ENCODE results near the gene B4GALNT3. TPM values are rescaled to one million over a fixed set of nuclear protein-coding genes. Genes with fewer than 3 reads are reported as not detected.

Gene B4GALNT3
- total and polyA plus RNA-seq, 2 of the 13 experiments (the other 11 are each of a cell fraction or from before 2014, with no cell fraction given), result 3.2 to 4.4 TPM

DNA sequence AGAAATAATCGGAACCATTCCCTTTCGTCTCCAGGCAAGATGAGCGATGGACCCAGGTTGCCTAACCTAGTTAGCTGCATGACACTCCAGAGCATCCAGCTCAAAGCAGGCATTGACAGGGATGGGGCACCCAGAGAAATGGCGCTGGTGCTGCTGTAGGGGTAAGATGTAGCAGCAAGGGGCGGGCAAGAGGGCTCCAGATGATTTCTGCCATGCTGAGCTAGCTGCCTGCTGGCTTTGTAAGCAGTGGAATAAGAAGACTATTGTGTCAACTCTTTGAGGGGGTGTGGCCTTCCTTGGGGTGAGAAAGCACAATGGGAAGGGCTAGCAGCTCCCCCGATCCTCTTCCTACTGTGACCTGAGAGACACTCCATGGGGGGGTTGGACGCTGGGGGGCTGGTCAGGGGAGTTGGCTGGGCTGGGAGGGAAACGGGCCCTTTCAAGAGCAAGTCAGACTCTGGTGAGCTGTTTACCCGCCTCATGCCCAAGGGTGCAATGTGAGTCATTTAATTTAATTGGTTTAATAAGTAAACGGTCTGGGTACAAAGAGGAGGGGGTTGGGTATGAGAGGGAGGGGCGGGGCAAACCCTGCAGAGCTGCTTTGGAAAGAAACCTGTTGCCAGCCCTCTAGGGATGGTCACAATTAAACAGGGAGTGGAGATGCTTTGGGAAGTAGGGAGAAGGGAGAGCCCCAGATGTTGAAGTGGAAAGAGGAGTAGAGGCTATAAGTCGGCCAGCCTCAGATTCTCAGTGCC is 50.5 kb downstream of the B4GALNT3 start (continued):
- TF ChIP-seq, protein P1, sequence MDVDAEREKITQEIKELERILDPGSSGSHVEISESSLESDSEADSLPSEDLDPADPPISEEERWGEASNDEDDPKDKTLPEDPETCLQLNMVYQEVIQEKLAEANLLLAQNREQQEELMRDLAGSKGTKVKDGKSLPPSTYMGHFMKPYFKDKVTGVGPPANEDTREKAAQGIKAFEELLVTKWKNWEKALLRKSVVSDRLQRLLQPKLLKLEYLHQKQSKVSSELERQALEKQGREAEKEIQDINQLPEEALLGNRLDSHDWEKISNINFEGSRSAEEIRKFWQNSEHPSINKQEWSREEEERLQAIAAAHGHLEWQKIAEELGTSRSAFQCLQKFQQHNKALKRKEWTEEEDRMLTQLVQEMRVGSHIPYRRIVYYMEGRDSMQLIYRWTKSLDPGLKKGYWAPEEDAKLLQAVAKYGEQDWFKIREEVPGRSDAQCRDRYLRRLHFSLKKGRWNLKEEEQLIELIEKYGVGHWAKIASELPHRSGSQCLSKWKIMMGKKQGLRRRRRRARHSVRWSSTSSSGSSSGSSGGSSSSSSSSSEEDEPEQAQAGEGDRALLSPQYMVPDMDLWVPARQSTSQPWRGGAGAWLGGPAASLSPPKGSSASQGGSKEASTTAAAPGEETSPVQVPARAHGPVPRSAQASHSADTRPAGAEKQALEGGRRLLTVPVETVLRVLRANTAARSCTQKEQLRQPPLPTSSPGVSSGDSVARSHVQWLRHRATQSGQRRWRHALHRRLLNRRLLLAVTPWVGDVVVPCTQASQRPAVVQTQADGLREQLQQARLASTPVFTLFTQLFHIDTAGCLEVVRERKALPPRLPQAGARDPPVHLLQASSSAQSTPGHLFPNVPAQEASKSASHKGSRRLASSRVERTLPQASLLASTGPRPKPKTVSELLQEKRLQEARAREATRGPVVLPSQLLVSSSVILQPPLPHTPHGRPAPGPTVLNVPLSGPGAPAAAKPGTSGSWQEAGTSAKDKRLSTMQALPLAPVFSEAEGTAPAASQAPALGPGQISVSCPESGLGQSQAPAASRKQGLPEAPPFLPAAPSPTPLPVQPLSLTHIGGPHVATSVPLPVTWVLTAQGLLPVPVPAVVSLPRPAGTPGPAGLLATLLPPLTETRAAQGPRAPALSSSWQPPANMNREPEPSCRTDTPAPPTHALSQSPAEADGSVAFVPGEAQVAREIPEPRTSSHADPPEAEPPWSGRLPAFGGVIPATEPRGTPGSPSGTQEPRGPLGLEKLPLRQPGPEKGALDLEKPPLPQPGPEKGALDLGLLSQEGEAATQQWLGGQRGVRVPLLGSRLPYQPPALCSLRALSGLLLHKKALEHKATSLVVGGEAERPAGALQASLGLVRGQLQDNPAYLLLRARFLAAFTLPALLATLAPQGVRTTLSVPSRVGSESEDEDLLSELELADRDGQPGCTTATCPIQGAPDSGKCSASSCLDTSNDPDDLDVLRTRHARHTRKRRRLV (CRISPR knock-in tag; IDR thresholded peaks at IDR 0.05), result no peak
- no peak for TF ChIP-seq ZSCAN12 (CRISPR knock-in tag; IDR thresholded peaks at IDR 0.05)
- TF ChIP-seq SMAD1 (CRISPR knock-in tag; IDR thresholded peaks at IDR 0.05; ENCODE audit: borderline replicate concordance, low read depth), result no peak
- TF ChIP-seq, protein P2, sequence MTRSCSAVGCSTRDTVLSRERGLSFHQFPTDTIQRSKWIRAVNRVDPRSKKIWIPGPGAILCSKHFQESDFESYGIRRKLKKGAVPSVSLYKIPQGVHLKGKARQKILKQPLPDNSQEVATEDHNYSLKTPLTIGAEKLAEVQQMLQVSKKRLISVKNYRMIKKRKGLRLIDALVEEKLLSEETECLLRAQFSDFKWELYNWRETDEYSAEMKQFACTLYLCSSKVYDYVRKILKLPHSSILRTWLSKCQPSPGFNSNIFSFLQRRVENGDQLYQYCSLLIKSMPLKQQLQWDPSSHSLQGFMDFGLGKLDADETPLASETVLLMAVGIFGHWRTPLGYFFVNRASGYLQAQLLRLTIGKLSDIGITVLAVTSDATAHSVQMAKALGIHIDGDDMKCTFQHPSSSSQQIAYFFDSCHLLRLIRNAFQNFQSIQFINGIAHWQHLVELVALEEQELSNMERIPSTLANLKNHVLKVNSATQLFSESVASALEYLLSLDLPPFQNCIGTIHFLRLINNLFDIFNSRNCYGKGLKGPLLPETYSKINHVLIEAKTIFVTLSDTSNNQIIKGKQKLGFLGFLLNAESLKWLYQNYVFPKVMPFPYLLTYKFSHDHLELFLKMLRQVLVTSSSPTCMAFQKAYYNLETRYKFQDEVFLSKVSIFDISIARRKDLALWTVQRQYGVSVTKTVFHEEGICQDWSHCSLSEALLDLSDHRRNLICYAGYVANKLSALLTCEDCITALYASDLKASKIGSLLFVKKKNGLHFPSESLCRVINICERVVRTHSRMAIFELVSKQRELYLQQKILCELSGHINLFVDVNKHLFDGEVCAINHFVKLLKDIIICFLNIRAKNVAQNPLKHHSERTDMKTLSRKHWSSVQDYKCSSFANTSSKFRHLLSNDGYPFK (CRISPR knock-in tag; IDR thresholded peaks at IDR 0.05; ENCODE audit: borderline replicate concordance), result no peak
- TF ChIP-seq ZNF350 (CRISPR knock-in tag; IDR thresholded peaks at IDR 0.05; ENCODE audit: borderline replicate concordance, low read depth), result no peak
- no peak for TF ChIP-seq ELF3 (CRISPR knock-in tag; IDR thresholded peaks at IDR 0.05)
- TF ChIP-seq, protein P3, sequence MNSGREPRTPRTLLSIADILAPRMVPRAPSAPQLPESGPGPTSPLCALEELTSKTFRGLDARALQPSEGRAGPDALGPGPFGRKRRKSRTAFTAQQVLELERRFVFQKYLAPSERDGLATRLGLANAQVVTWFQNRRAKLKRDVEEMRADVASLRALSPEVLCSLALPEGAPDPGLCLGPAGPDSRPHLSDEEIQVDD (CRISPR knock-in tag; IDR thresholded peaks at IDR 0.05; ENCODE audit: borderline replicate concordance), result no peak
